ENCODE measurements around the gene GDF10. TPM values are rescaled to one million over a fixed set of nuclear protein-coding genes. Genes with fewer than 3 reads are reported as not detected.

The GDF10 gene
- total and polyA plus RNA-seq, 4 donors: 0.10 to 27.5 (median 3.8) TPM; not detected in 1

DNA sequence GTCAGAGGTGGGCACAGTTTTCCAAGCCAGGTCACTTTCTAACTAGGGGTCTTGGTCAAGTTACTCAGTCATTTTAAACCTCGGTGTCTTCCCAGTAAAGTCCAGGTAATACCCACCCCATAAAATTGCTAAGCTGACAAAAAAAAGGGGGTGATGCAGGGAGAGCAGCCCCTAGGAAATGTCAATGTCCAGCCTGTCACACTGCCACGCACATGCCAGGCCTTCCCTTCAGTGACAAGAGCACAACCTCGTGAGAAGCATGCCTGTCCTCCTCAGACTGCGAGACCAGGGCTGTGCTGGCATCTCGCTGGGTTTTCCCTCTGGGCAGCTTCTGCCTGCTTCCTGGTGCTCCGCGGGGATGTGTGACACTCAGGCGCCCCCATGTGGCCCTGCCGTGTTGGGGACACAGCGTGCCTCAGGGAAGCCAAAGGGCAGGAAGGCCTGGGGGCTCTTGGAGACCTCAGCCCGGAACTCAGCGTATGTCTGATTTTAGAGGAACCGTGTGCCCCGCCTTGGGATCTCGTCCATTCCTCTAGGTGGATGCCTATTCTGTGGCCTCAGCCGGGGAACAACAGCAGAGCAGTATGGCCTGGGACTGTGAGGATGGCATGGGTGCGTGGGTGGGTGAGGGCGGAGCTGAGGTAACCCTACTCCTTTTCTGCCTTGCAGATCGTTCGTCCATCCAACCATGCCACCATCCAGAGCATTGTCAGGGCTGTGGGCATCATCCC lies 12.1 kb downstream of the GDF10 start:
- no peak overlapping the region for H3K27ac ChIP-seq (ENCODE audit: low read depth in 1 of 2, low read length in 2 of 2)
- no peaks in the 10 kb centered on the region for H3K36me3 ChIP-seq (ENCODE audit: control insufficient read depth in 1 of 2, insufficient read depth in 2 of 2, low read length in 1 of 2)
- ATAC-seq (ENCODE audit: low FRiP score) (peak; percentile 92), DNase-seq (peak; percentile 90 to 95)
- no peaks in the 10 kb centered on the region for H3K27me3 ChIP-seq (ENCODE audit: control insufficient read depth in 1 of 2, insufficient read depth in 2 of 2, low read length in 1 of 2)
- 26 to 30% methylated on average over 20 of the region's 20 CpGs for WGBS, 2 donors
- intact Hi-C loops (cut with DNase I): loop anchor here (1.0 to 5.0 kb wide), 4 partner anchors 265 to 289 kb away; no protein-coding TSS in a partner anchor
- H3K4me3 ChIP-seq (ENCODE audit: low read length in 2 of 2): no peak overlapping the region
- no peaks in the 10 kb centered on the region for H3K9me3 ChIP-seq (ENCODE audit: control insufficient read depth, low read length)
- H3K4me1 ChIP-seq (ENCODE audit: control insufficient read depth in 1 of 2, insufficient read depth in 2 of 2, low read length in 2 of 2): no peaks in the 10 kb centered on the region

DNA sequence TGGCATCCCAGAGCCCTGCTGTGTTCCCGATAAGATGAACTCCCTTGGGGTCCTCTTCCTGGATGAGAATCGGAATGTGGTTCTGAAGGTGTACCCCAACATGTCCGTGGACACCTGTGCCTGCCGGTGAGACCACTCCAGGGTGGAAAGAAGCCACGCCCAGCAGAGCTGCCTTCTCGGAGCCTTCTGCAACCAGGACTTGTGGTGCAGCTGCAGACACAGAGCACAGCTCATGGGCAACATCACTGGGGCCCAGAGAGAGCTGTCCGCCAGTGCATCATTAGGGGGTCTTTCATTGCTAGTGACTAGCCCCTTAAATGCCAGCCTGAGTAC lies 12.6 kb downstream of the GDF10 start:
- intact Hi-C loops (cut with DNase I): loop anchor here (1.0 to 5.0 kb wide), 4 partner anchors 265 to 290 kb away; no protein-coding TSS in a partner anchor
- Histone ChIP-seq H3K4me1 (ENCODE audit: control insufficient read depth in 1 of 2, insufficient read depth in 2 of 2, low read length in 2 of 2) (no peaks in the 10 kb centered on the region), H3K9me3 (ENCODE audit: control insufficient read depth, low read length) (no peaks in the 10 kb centered on the region), H3K4me3 (ENCODE audit: low read length in 2 of 2) (no peak overlapping the region), H3K27me3 (ENCODE audit: control insufficient read depth in 1 of 2, insufficient read depth in 2 of 2, low read length in 1 of 2) (no peaks in the 10 kb centered on the region), H3K36me3 (ENCODE audit: control insufficient read depth in 1 of 2, insufficient read depth in 2 of 2, low read length in 1 of 2) (no peaks in the 10 kb centered on the region), H3K27ac (ENCODE audit: low read depth in 1 of 2, low read length in 2 of 2) (no peak overlapping the region)
- ATAC-seq (ENCODE audit: low FRiP score) (no peak), DNase-seq (no peak)
- 84 to 87% methylated on average over 7 of the region's 7 CpGs for WGBS, 2 donors

GRCh38 chr10:47314416-47314970 lies 14.5 kb downstream of the GDF10 start:
- Histone ChIP-seq H3K4me1 (ENCODE audit: control insufficient read depth in 1 of 2, insufficient read depth in 2 of 2, low read length in 2 of 2) (no peaks in the 10 kb centered on the region), H3K27ac (ENCODE audit: low read depth in 1 of 2, low read length in 2 of 2) (no peak overlapping the region), H3K9me3 (ENCODE audit: control insufficient read depth, low read length) (no peaks in the 10 kb centered on the region), H3K27me3 (ENCODE audit: control insufficient read depth in 1 of 2, insufficient read depth in 2 of 2, low read length in 1 of 2) (no peaks in the 10 kb centered on the region), H3K4me3 (ENCODE audit: low read length in 2 of 2) (no peak overlapping the region), H3K36me3 (ENCODE audit: control insufficient read depth in 1 of 2, insufficient read depth in 2 of 2, low read length in 1 of 2) (no peaks in the 10 kb centered on the region)
- WGBS, 2 donors: 75 to 94% methylated on average over 9 of the region's 9 CpGs
- intact Hi-C loops (cut with DNase I): loop anchor here in 1 of 2 donors (5.0 kb wide), 1 partner anchor 287 kb away; no protein-coding TSS in a partner anchor
- DNase-seq (no peak), ATAC-seq (ENCODE audit: low FRiP score) (no peak)

DNA sequence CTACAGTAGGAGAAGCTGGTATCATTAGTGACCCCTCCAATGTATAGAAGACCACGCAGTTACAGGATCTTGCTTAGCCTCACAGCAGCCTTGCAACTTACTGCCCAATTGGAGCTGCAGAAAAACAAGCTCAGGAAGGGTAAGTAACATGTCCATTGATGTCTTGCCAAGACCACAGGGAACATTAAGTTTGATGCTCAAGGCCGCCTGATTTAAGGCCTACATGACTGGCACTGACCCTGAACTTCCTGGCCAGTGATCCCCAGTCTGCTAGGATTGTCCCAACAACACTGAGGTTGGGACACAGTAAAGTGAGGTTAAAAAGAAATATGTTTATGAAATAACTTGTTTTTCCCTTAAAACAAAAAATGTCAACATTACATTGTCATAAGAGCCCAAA lies 15.4 kb downstream of the GDF10 start:
- 93 to 95% methylated on average over 2 of the region's 2 CpGs for WGBS, 2 donors
- Histone ChIP-seq H3K36me3 (ENCODE audit: control insufficient read depth in 1 of 2, insufficient read depth in 2 of 2, low read length in 1 of 2) (no peaks in the 10 kb centered on the region), H3K27ac (ENCODE audit: low read depth in 1 of 2, low read length in 2 of 2) (no peak overlapping the region), H3K4me1 (ENCODE audit: control insufficient read depth in 1 of 2, insufficient read depth in 2 of 2, low read length in 2 of 2) (no peaks in the 10 kb centered on the region), H3K4me3 (ENCODE audit: low read length in 2 of 2) (no peak overlapping the region), H3K9me3 (ENCODE audit: control insufficient read depth, low read length) (no peaks in the 10 kb centered on the region), H3K27me3 (ENCODE audit: control insufficient read depth in 1 of 2, insufficient read depth in 2 of 2, low read length in 1 of 2) (no peaks in the 10 kb centered on the region)
- ATAC-seq (ENCODE audit: low FRiP score) (no peak), DNase-seq (no peak)
- intact Hi-C loops (cut with DNase I): no loop called here

GRCh38 chr10:47316131-47316530 lies 16.1 kb downstream of the GDF10 start:
- Histone ChIP-seq H3K27me3 (ENCODE audit: control insufficient read depth in 1 of 2, insufficient read depth in 2 of 2, low read length in 1 of 2) (no peaks in the 10 kb centered on the region), H3K4me1 (ENCODE audit: control insufficient read depth in 1 of 2, insufficient read depth in 2 of 2, low read length in 2 of 2) (no peaks in the 10 kb centered on the region), H3K36me3 (ENCODE audit: control insufficient read depth in 1 of 2, insufficient read depth in 2 of 2, low read length in 1 of 2) (no peaks in the 10 kb centered on the region), H3K27ac (ENCODE audit: low read depth in 1 of 2, low read length in 2 of 2) (no peak overlapping the region), H3K4me3 (ENCODE audit: low read length in 2 of 2) (no peak overlapping the region), H3K9me3 (ENCODE audit: control insufficient read depth, low read length) (no peaks in the 10 kb centered on the region)
- WGBS, 2 donors: 85 to 87% methylated on average over 5 of the region's 5 CpGs
- intact Hi-C loops (cut with DNase I): no loop called here
- DNase-seq (no peak), ATAC-seq (ENCODE audit: low FRiP score) (no peak)

DNA sequence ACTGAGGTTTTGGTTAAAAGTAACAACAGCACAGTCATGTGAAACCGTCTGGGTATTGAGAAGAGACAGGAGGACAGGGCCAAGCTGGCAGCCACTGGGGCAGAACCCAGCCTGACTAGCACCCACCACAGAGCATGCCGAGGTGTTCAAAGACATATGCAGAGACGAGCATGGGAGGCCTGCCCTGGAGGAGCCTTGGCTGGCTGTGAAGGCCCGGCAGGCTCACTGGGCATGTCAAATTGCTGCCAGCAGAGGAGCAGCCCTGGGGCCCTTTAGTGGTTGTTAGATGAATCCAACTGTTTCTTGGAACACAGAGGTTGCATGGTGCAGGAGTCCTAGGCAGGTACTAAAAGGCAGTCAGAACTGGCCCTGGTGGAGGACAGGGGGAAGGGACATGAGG lies 17.3 kb downstream of the GDF10 start:
- intact Hi-C loops (cut with DNase I): no loop called here
- Histone ChIP-seq H3K27ac (ENCODE audit: low read depth in 1 of 2, low read length in 2 of 2) (no peak overlapping the region), H3K36me3 (ENCODE audit: control insufficient read depth in 1 of 2, insufficient read depth in 2 of 2, low read length in 1 of 2) (no peaks in the 10 kb centered on the region), H3K4me3 (ENCODE audit: low read length in 2 of 2) (no peak overlapping the region), H3K9me3 (ENCODE audit: control insufficient read depth, low read length) (no peaks in the 10 kb centered on the region), H3K4me1 (ENCODE audit: control insufficient read depth in 1 of 2, insufficient read depth in 2 of 2, low read length in 2 of 2) (no peaks in the 10 kb centered on the region), H3K27me3 (ENCODE audit: control insufficient read depth in 1 of 2, insufficient read depth in 2 of 2, low read length in 1 of 2) (no peaks in the 10 kb centered on the region)
- WGBS, 2 donors: 87 to 88% methylated on average over 4 of the region's 4 CpGs
- ATAC-seq (ENCODE audit: low FRiP score): no peak
- no peak for DNase-seq

GRCh38 chr10:47318706-47319105 lies 18.7 kb downstream of the GDF10 start:
- ATAC-seq (ENCODE audit: low FRiP score) (no peak), DNase-seq (no peak)
- Histone ChIP-seq H3K27ac (ENCODE audit: low read depth in 1 of 2, low read length in 2 of 2) (no peak overlapping the region), H3K9me3 (ENCODE audit: control insufficient read depth, low read length) (no peaks in the 10 kb centered on the region), H3K4me3 (ENCODE audit: low read length in 2 of 2) (no peak overlapping the region), H3K27me3 (ENCODE audit: control insufficient read depth in 1 of 2, insufficient read depth in 2 of 2, low read length in 1 of 2) (no peaks in the 10 kb centered on the region), H3K36me3 (ENCODE audit: control insufficient read depth in 1 of 2, insufficient read depth in 2 of 2, low read length in 1 of 2) (no peaks in the 10 kb centered on the region), H3K4me1 (ENCODE audit: control insufficient read depth in 1 of 2, insufficient read depth in 2 of 2, low read length in 2 of 2) (no peaks in the 10 kb centered on the region)
- 53 to 86% methylated on average over 9 of the region's 9 CpGs for WGBS, 2 donors
- intact Hi-C loops (cut with DNase I): no loop called here

- Histone ChIP-seq H3K27me3 (ENCODE audit: control insufficient read depth in 1 of 2, insufficient read depth in 2 of 2, low read length in 1 of 2) (no peaks in the 10 kb centered on the region), H3K9me3 (ENCODE audit: control insufficient read depth, low read length) (no peaks in the 10 kb centered on the region), H3K36me3 (ENCODE audit: control insufficient read depth in 1 of 2, insufficient read depth in 2 of 2, low read length in 1 of 2) (no peaks in the 10 kb centered on the region), H3K4me3 (ENCODE audit: low read length in 2 of 2) (no peak overlapping the region), H3K27ac (ENCODE audit: low read depth in 1 of 2, low read length in 2 of 2) (no peak overlapping the region), H3K4me1 (ENCODE audit: control insufficient read depth in 1 of 2, insufficient read depth in 2 of 2, low read length in 2 of 2) (no peaks in the 10 kb centered on the region)
- intact Hi-C loops (cut with DNase I): no loop called here
- ATAC-seq (ENCODE audit: low FRiP score) (no peak), DNase-seq (no peak)
- 92 to 95% methylated on average over 8 of the region's 8 CpGs for WGBS, 2 donors
Observed at GRCh38 chr10:47319784-47320183, 19.8 kb downstream of the GDF10 start.

DNA sequence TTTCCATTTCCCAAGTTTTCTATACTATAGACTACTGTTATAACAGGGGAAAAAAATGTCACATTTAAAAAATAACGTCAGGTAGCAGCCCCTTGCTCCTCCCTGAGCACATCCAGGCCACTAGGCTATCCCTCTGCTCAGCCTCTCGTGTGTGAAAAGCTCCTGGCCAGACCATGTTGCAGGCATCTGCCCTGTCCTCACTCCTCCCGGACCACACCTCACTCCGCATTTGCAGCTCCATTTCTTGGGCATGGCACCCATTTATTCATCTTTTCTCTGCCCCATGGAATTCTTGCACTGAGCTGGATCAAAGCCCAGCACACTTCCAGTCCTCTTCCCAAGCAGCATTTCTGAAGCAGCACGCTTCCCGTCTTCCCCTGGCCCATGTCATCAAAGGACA lies 20.8 kb downstream of the GDF10 start:
- H3K27me3 ChIP-seq (ENCODE audit: control insufficient read depth in 1 of 2, insufficient read depth in 2 of 2, low read length in 1 of 2): no peaks in the 10 kb centered on the region
- ATAC-seq (ENCODE audit: low FRiP score) (no peak), DNase-seq (no peak)
- intact Hi-C loops (cut with DNase I): no loop called here
- H3K9me3 ChIP-seq (ENCODE audit: control insufficient read depth, low read length): no peaks in the 10 kb centered on the region
- no peaks in the 10 kb centered on the region for H3K4me1 ChIP-seq (ENCODE audit: control insufficient read depth in 1 of 2, insufficient read depth in 2 of 2, low read length in 2 of 2)
- no peaks in the 10 kb centered on the region for H3K36me3 ChIP-seq (ENCODE audit: control insufficient read depth in 1 of 2, insufficient read depth in 2 of 2, low read length in 1 of 2)
- 83% methylated on average over 6 of the region's 6 CpGs for WGBS, 2 donors
- H3K27ac ChIP-seq (ENCODE audit: low read depth in 1 of 2, low read length in 2 of 2): no peak overlapping the region
- H3K4me3 ChIP-seq (ENCODE audit: low read length in 2 of 2): no peak overlapping the region
